Endodermal cell (in vitro differentiated cells): Measurements from ENCODE around the gene S100A2. TPM values are rescaled to one million over a fixed set of nuclear protein-coding genes. Genes with fewer than 3 reads are reported as not detected.

Experiments
- DNase-seq: peaks from one replicate; pipeline ENCODE4 v3.0.0-alpha.2; 2017
- H3K27ac ChIP-seq: 2 replicates; pipeline ENCODE4 v1.5.1; 2013; ENCODE audit warnings: mild to moderate bottlenecking, low read depth, low read length, moderate library complexity
- H3K27me3 ChIP-seq: 2 replicates; pipeline ENCODE4 v1.6.1; 2013; ENCODE audit warnings: mild to moderate bottlenecking, low read length, moderate library complexity; ENCODE audit not compliant: insufficient read depth, control insufficient read depth, poor library complexity, severe bottlenecking
- H3K36me3 ChIP-seq: 2 replicates; pipeline ENCODE4 v1.7.0; 2013; ENCODE audit warnings: mild to moderate bottlenecking, low read length, moderate library complexity; ENCODE audit not compliant: control insufficient read depth, insufficient read depth
- H3K4me1 ChIP-seq: one replicate; pipeline ENCODE4 v1.7.0; 2013; ENCODE audit warnings: low read length; ENCODE audit not compliant: control insufficient read depth, insufficient read depth
- H3K4me3 ChIP-seq: 2 replicates; pipeline ENCODE4 v1.5.1; 2013; ENCODE audit warnings: mild to moderate bottlenecking, low read length, moderate library complexity
- H3K9ac ChIP-seq: 2 replicates; pipeline ENCODE4 v1.6.1; 2013; ENCODE audit warnings: mild to moderate bottlenecking, low read length, moderate library complexity; ENCODE audit not compliant: poor library complexity, severe bottlenecking; ENCODE audit errors: extremely low read depth
- H3K9me3 ChIP-seq: 2 replicates; pipeline ENCODE4 v1.6.1; 2013; ENCODE audit warnings: mild to moderate bottlenecking, low read length, moderate library complexity; ENCODE audit not compliant: control insufficient read depth
- H3K27ac Mint-ChIP-seq: 2 replicates; pipeline ENCODE4 v1.8.0; 2020; ENCODE audit warnings: mixed read lengths
- H3K27me3 Mint-ChIP-seq: 2 replicates; pipeline ENCODE4 v1.8.0; 2021; ENCODE audit warnings: mild to moderate bottlenecking, mixed read lengths; ENCODE audit not compliant: insufficient read depth
- H3K36me3 Mint-ChIP-seq: 2 replicates; pipeline ENCODE4 v1.8.0; 2020; ENCODE audit warnings: low read depth, mixed read lengths
- H3K4me1 Mint-ChIP-seq: 2 replicates; pipeline ENCODE4 v1.8.0; 2020; ENCODE audit warnings: mixed read lengths
- H3K4me3 Mint-ChIP-seq: 2 replicates; pipeline ENCODE4 v1.8.0; 2020; ENCODE audit warnings: mild to moderate bottlenecking, moderate library complexity, mixed read lengths
- H3K9me3 Mint-ChIP-seq: 2 replicates; pipeline ENCODE4 v1.8.0; 2020; ENCODE audit warnings: mild to moderate bottlenecking, mixed read lengths
- CTCF ChIP-seq: fragments of 200-600 bp; sonication (generic); conservative IDR thresholded peaks from 2 replicates; pipeline ENCODE4 v1.5.0; 2021; ENCODE audit warnings: antibody characterized with exemption, mild to moderate bottlenecking
- WGBS, 2 experiments: methylation state at CpG; one replicate each; pipeline versions ENCODE4 v1.1.5 to v1.1.7; 2013; ENCODE audit warnings: missing lambda C conversion rate in 2 of 2, mixed read lengths in 1 of 2; ENCODE audit not compliant: insufficient coverage in 1 of 2, insufficient read length in 1 of 2; 5-methylcytosine and 5-hydroxymethylcytosine counted together
- total RNA-seq, 2 donors: library from RNA; stranded (reverse); fragmentation: NEBNext Ultra II Directional in 1 of 2; extraction: Animal tissue kit (Norgen Biotek cat#: 25700) in 1 of 2; gene quantifications; 2 replicates in 1 of 2; 3 replicates in 1 of 2; pipeline ENCODE4 v1.2.1, GENCODE V29; 2021

The S100A2 gene
- total RNA-seq, 2 donors from 2014 or later, result 0.92 to 3.1 TPM

DNA sequence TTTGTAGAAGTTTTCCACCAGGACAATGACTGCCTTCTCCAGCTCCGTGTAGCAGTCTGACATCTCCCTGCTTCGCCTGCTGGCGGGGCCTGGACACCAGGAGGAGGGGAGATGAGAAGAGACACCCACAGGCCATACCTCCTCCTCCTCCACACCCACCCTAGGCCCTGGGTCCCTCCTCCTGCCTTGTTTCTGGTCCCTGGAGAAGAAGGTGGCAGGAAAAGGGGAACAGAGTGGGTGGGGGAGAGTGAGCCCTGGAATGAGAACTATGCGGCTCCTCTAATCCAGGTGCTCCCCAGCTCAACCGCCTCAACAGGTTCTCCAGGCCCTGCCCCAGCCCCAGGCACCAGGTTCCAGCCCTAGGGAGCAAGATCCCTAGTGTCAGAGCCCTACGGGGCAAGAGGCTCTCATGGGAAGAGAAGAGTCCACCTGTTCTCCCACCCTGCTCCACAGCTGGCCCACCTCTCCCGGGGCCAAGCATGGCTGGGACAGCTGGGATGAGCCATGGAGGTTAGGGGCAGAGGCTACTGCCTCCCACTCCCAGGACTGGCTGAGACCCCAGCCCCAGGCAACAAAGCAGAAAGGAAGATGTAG is 42.5 kb upstream of the S100A2 start:
- peak overlapping the region; percentile 79 for H3K4me3 Mint-ChIP-seq
- Histone ChIP-seq H3K27ac (no peak overlapping the region), H3K36me3 (peaks cover 40% of the 10 kb centered on the region), H3K9ac (no peak overlapping the region), H3K4me3 (peak overlapping the region; percentile 97), H3K4me1 (peaks cover 3% of the 10 kb centered on the region), H3K27me3 (no peaks in the 10 kb centered on the region), H3K9me3 (no peaks in the 10 kb centered on the region)
- peaks cover 25% of the 10 kb centered on the region for H3K36me3 Mint-ChIP-seq
- peak overlapping the region; percentile 84 for H3K27ac Mint-ChIP-seq
- H3K27me3 Mint-ChIP-seq, result peaks cover 2% of the 10 kb centered on the region
- H3K9me3 Mint-ChIP-seq, result no peaks in the 10 kb centered on the region
- peaks cover 40% of the 10 kb centered on the region for H3K4me1 Mint-ChIP-seq
- 93 to 98% methylated on average over 3 to 7 of the region's 7 CpGs for WGBS, 2 experiments
- TF ChIP-seq CTCF, result no peak
- peak; percentile 48 for DNase-seq

GRCh38 chr1:153607381-153607780 is 41.7 kb upstream of the S100A2 start:
- H3K9me3 ChIP-seq, result no peaks in the 10 kb centered on the region
- 94 to 97% methylated on average over 8 of the region's 8 CpGs for WGBS, 2 experiments
- DNase-seq, result no peak
- H3K36me3 ChIP-seq, result peaks cover 40% of the 10 kb centered on the region
- Mint-ChIP-seq H3K4me3 (no peak overlapping the region), H3K27ac (no peak overlapping the region), H3K27me3 (peaks cover 2% of the 10 kb centered on the region), H3K36me3 (peaks cover 25% of the 10 kb centered on the region), H3K4me1 (peaks cover 36% of the 10 kb centered on the region), H3K9me3 (no peaks in the 10 kb centered on the region)
- no peak overlapping the region for H3K4me3 ChIP-seq
- H3K27ac ChIP-seq, result no peak overlapping the region
- TF ChIP-seq CTCF, result no peak
- no peaks in the 10 kb centered on the region for H3K27me3 ChIP-seq
- H3K9ac ChIP-seq, result no peak overlapping the region
- peaks cover 3% of the 10 kb centered on the region for H3K4me1 ChIP-seq

DNA sequence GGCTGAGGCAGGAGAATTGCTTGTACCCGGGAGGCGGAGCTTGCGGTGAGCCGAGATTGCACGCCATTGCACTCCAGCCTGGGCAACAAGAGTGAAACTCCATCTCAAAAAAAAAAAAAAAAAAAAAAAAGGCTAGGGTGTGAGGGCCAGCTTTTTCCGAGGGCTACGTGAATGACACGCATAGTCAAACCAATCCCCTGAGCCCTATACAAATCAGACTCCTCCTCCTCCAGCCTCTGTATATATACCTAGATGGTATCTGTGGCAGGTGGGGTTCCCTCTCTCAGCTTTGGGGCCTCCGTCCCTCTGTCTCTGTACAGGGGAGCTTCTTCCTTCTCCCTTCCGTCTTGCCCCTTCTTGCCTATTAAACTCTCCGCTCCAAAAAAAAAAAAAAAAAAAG is 40.5 kb upstream of the S100A2 start:
- H3K4me3 Mint-ChIP-seq, result no peak overlapping the region
- DNase-seq, result no peak
- no peaks in the 10 kb centered on the region for H3K9me3 Mint-ChIP-seq
- Histone ChIP-seq H3K27ac (no peak overlapping the region), H3K9me3 (no peaks in the 10 kb centered on the region), H3K27me3 (no peaks in the 10 kb centered on the region), H3K36me3 (peaks cover 40% of the 10 kb centered on the region), H3K9ac (no peak overlapping the region), H3K4me3 (no peak overlapping the region), H3K4me1 (peaks cover 3% of the 10 kb centered on the region)
- peaks cover 32% of the 10 kb centered on the region for H3K36me3 Mint-ChIP-seq
- no peak overlapping the region for H3K27ac Mint-ChIP-seq
- WGBS, 2 experiments, result 94 to 96% methylated on average over 3 to 8 of the region's 11 CpGs
- TF ChIP-seq CTCF, result no peak
- H3K4me1 Mint-ChIP-seq, result peaks cover 25% of the 10 kb centered on the region
- peaks cover 2% of the 10 kb centered on the region for H3K27me3 Mint-ChIP-seq
